GM13976 (cell line): Measurements from ENCODE around the gene PDE4D.

Source experiments
- DNase-seq: peaks from one replicate; pipeline ENCODE4 v3.0.0; 2012; ENCODE audit warnings: low spot score
- CTCF ChIP-seq: IDR thresholded peaks from 2 replicates; pipeline ENCODE4 v1.5.1; 2012; ENCODE audit warnings: borderline replicate concordance, mild to moderate bottlenecking; ENCODE audit not compliant: insufficient read depth; ENCODE audit errors: extremely low read depth, missing control alignments, control extremely low read depth
- in situ Hi-C: fragments of 300-500 bp; cut with MboI; formaldehyde crosslinking; loops from one replicate; pipeline ENCODE4 v1.12.0; 2022; ENCODE audit warnings: low sequenced_read_pairs, mixed read lengths, inconsistent platforms; ENCODE audit not compliant: unreplicated experiment

The PDE4D gene

GRCh38 chr5:59157068-59157467, 736.5 kb downstream of the PDE4D start:
- in situ Hi-C loops = no loop called here
- no peak for DNase-seq
- TF ChIP-seq CTCF = no peak

GRCh38 chr5:59152701-59153245, 740.8 kb downstream of the PDE4D start:
- in situ Hi-C loops = no loop called here
- no peak for TF ChIP-seq CTCF
- DNase-seq = no peak

- TF ChIP-seq CTCF = no peak
- in situ Hi-C loops = no loop called here
- no peak for DNase-seq
These were observed 742.2 kb downstream of the PDE4D start for GRCh38 chr5:59151162-59151889.

- in situ Hi-C loops = no loop called here
- no peak for DNase-seq
- TF ChIP-seq CTCF = no peak
These were observed 743.7 kb downstream of the PDE4D start for GRCh38 chr5:59149827-59150226.

GRCh38 chr5:59149271-59149670, 744.3 kb downstream of the PDE4D start:
- TF ChIP-seq CTCF = no peak
- in situ Hi-C loops = no loop called here
- no peak for DNase-seq

GRCh38 chr5:59146729-59147128, 746.8 kb downstream of the PDE4D start:
- in situ Hi-C loops = no loop called here
- TF ChIP-seq CTCF = no peak
- no peak for DNase-seq
